ENCODE results near the gene GLS2. TPM values are rescaled to one million over a fixed set of nuclear protein-coding genes. Genes with fewer than 3 reads are reported as not detected.

GLS2 gene
- total RNA-seq, 1 donor from 2014 or later = 0.21 TPM

DNA sequence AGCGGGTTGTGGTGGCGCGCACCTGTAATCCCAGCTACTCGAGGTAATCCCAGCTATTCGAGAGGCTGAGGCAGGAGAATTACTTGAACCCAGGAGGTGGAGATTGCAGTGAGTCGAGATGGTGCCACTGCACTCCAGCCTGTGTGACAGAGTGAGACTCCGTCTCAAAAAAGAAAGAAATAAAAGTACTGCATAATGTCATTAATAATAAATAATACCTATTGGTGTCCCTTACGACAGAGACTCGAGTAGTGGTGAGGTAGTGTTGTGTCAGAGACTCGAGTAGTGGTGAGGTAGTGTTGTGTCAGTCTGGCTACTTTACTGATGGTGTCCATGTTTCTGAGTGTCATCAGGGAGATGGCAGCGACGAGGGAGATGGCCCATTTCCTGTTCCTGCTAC lies 1.3 kb downstream of the GLS2 start:
- Mint-ChIP-seq H3K4me1 (ENCODE audit: unreplicated experiment) (peaks cover 13% of the 10 kb centered on the region), H3K9me3 (ENCODE audit: unreplicated experiment) (peaks cover 4% of the 10 kb centered on the region), H3K36me3 (ENCODE audit: low read depth, unreplicated experiment) (no peaks in the 10 kb centered on the region), H3K4me3 (ENCODE audit: unreplicated experiment) (no peak overlapping the region), H3K27ac (ENCODE audit: unreplicated experiment) (no peak overlapping the region), H3K27me3 (ENCODE audit: unreplicated experiment) (peaks cover 22% of the 10 kb centered on the region)
- TF ChIP-seq, protein P1, sequence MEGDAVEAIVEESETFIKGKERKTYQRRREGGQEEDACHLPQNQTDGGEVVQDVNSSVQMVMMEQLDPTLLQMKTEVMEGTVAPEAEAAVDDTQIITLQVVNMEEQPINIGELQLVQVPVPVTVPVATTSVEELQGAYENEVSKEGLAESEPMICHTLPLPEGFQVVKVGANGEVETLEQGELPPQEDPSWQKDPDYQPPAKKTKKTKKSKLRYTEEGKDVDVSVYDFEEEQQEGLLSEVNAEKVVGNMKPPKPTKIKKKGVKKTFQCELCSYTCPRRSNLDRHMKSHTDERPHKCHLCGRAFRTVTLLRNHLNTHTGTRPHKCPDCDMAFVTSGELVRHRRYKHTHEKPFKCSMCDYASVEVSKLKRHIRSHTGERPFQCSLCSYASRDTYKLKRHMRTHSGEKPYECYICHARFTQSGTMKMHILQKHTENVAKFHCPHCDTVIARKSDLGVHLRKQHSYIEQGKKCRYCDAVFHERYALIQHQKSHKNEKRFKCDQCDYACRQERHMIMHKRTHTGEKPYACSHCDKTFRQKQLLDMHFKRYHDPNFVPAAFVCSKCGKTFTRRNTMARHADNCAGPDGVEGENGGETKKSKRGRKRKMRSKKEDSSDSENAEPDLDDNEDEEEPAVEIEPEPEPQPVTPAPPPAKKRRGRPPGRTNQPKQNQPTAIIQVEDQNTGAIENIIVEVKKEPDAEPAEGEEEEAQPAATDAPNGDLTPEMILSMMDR (IDR thresholded peaks at IDR 0.05; ENCODE audit: unreplicated experiment) = no peak
- no peak for DNase-seq (ENCODE audit: low spot score)

DNA sequence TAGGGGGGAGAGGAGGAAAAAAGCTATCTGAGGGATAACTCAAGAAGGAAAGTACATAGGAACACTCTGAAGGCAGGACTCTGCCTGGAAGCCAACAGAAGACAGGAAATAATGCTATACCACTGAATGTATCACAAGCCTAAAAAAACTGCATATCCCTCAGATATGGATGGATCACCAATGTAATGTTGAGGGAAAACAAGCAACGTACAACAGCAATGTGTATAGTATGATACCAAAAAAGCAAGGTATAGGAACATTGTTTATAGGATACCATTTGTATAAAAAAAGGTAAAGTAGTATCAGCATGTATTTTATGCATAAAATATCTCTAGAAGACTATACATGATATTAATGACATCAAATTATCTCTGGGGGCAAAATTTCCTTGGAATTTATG lies 3.4 kb downstream of the GLS2 start:
- TF ChIP-seq, protein P1 (IDR thresholded peaks at IDR 0.05; ENCODE audit: unreplicated experiment) = no peak
- no peaks in the 10 kb centered on the region for H3K36me3 Mint-ChIP-seq (ENCODE audit: low read depth, unreplicated experiment)
- peaks cover 4% of the 10 kb centered on the region for H3K9me3 Mint-ChIP-seq (ENCODE audit: unreplicated experiment)
- H3K27me3 Mint-ChIP-seq (ENCODE audit: unreplicated experiment) = peaks cover 16% of the 10 kb centered on the region
- peaks cover 13% of the 10 kb centered on the region for H3K4me1 Mint-ChIP-seq (ENCODE audit: unreplicated experiment)
- H3K27ac Mint-ChIP-seq (ENCODE audit: unreplicated experiment) = no peak overlapping the region
- no peak overlapping the region for H3K4me3 Mint-ChIP-seq (ENCODE audit: unreplicated experiment)
- DNase-seq (ENCODE audit: low spot score) = no peak

DNA sequence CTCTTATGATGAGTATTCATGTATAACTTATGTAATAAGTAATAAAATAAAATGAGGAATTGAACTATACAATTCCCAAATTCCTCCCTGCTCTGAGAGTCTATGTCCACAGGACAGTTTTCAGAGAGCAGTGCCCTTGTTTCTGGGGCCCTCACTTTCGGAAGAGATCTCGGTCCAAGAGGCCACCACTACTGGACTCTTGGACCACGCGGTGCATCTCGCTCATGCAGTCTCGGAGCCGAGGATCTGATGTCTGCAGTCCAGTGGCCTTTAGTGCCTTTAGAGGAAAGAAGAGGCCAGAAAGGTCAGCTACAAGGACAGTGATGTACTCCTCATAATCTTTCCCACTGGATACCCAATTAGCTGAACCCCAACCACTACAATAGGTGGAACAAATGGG lies 8.3 kb downstream of the GLS2 start:
- DNase-seq (ENCODE audit: low spot score) = no peak
- peaks cover 4% of the 10 kb centered on the region for H3K36me3 Mint-ChIP-seq (ENCODE audit: low read depth, unreplicated experiment)
- H3K27me3 Mint-ChIP-seq (ENCODE audit: unreplicated experiment) = peaks cover 4% of the 10 kb centered on the region
- no peaks in the 10 kb centered on the region for H3K4me1 Mint-ChIP-seq (ENCODE audit: unreplicated experiment)
- TF ChIP-seq, protein P1 (IDR thresholded peaks at IDR 0.05; ENCODE audit: unreplicated experiment) = no peak
- no peak overlapping the region for H3K27ac Mint-ChIP-seq (ENCODE audit: unreplicated experiment)
- no peaks in the 10 kb centered on the region for H3K9me3 Mint-ChIP-seq (ENCODE audit: unreplicated experiment)
- H3K4me3 Mint-ChIP-seq (ENCODE audit: unreplicated experiment) = no peak overlapping the region

DNA sequence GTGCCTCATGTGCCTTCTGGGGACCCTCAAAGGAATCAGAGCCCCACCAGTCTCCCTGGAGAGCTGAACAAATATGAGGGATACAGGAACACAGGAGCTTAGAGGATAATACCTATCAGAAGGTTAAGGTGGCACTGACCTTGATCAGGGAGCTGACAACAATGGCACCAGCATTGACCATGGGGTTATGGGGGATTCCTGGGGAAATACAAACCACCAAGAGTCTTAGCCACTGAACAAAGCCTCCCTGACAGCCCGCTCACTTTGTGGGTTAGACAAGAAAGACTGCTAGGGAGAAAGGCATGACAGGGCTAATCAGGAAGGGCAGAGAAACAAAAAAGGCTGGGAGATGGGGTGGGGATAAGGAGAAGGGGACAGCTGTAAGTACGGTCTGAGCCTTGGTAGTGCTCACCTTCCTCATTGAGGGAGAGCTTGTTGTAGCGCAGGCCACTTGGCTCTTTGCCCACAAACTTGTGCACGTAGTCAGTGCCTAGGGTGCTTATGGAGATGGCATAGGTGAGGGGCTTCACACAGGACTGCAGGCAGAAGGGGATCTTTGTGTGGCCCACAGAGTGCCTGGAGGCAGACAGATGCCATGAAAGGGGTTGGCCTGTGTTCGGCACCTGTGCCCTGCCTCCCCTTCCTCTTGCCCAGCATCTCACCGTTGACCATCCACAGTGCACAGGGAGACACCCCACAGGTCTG lies 10.3 kb downstream of the GLS2 start:
- no peaks in the 10 kb centered on the region for H3K4me1 Mint-ChIP-seq (ENCODE audit: unreplicated experiment)
- no peak overlapping the region for H3K4me3 Mint-ChIP-seq (ENCODE audit: unreplicated experiment)
- DNase-seq (ENCODE audit: low spot score) = no peak
- H3K27ac Mint-ChIP-seq (ENCODE audit: unreplicated experiment) = no peak overlapping the region
- no peaks in the 10 kb centered on the region for H3K9me3 Mint-ChIP-seq (ENCODE audit: unreplicated experiment)
- H3K36me3 Mint-ChIP-seq (ENCODE audit: low read depth, unreplicated experiment) = peaks cover 4% of the 10 kb centered on the region
- peaks cover 4% of the 10 kb centered on the region for H3K27me3 Mint-ChIP-seq (ENCODE audit: unreplicated experiment)
- TF ChIP-seq, protein P1 (IDR thresholded peaks at IDR 0.05; ENCODE audit: unreplicated experiment) = no peak

DNA sequence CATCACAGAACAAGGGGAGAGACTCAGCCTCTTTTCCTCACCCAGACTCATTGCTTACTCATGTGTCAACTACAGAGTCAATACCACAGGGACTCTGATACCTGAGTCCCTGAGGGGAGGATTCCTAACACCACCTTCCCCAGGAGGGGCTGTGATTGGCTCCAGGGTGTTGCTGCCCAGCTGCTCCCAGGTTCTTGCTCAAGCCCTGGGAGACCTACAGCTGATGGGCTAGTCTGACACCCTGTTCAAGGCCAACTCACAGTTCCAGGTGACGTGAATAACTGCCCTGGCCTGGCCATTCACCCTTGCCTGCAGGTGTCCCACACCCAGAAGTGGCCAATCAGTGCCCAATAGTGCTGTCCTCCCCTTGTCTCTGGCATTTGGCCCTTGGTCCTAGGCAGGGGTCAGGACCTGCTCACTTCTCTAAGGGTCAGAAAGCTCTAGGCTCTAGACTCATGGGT lies 11.0 kb downstream of the GLS2 start:
- no peaks in the 10 kb centered on the region for H3K9me3 Mint-ChIP-seq (ENCODE audit: unreplicated experiment)
- no peak overlapping the region for H3K27ac Mint-ChIP-seq (ENCODE audit: unreplicated experiment)
- H3K4me1 Mint-ChIP-seq (ENCODE audit: unreplicated experiment) = no peaks in the 10 kb centered on the region
- no peak overlapping the region for H3K4me3 Mint-ChIP-seq (ENCODE audit: unreplicated experiment)
- no peak for DNase-seq (ENCODE audit: low spot score)
- TF ChIP-seq, protein P1 (IDR thresholded peaks at IDR 0.05; ENCODE audit: unreplicated experiment) = no peak
- H3K27me3 Mint-ChIP-seq (ENCODE audit: unreplicated experiment) = peaks cover 4% of the 10 kb centered on the region
- H3K36me3 Mint-ChIP-seq (ENCODE audit: low read depth, unreplicated experiment) = peaks cover 4% of the 10 kb centered on the region
